Calu3 (cell line): ENCODE results near the gene MPHOSPH9. TPM values are rescaled to one million over a fixed set of nuclear protein-coding genes. Genes with fewer than 3 reads are reported as not detected.

Source experiments
- BruUV-seq: library from RNA; stranded (reverse); fragments of 400-500 nt; replicated peaks from 2 replicates; lab custom pipeline; 2021; lab: Mats Ljungman, UMichigan
- CTCF ChIA-PET: fragments of 300-600 bp; sonication (Branson Sonifier 250); formaldehyde crosslinking; loops from one replicate; lab custom pipeline; 2022; ENCODE audit warnings: antibody characterized with exemption; lab: Charles Lee
- DNase-seq: peaks from one replicate; pipeline ENCODE4 v3.0.0; 2022
- H3K27ac Mint-ChIP-seq: one replicate; pipeline ENCODE4 v1.8.0; 2022; ENCODE audit warnings: mixed read lengths; ENCODE audit not compliant: unreplicated experiment
- H3K27me3 Mint-ChIP-seq: one replicate; pipeline ENCODE4 v1.8.0; 2022; ENCODE audit warnings: mixed read lengths; ENCODE audit not compliant: unreplicated experiment
- H3K36me3 Mint-ChIP-seq: one replicate; pipeline ENCODE4 v1.8.0; 2022; ENCODE audit warnings: mild to moderate bottlenecking, moderate library complexity, mixed read lengths; ENCODE audit not compliant: insufficient read depth, unreplicated experiment
- H3K4me1 Mint-ChIP-seq: one replicate; pipeline ENCODE4 v1.8.0; 2022; ENCODE audit warnings: mild to moderate bottlenecking, low read depth, mixed read lengths; ENCODE audit not compliant: unreplicated experiment
- H3K4me3 Mint-ChIP-seq: one replicate; pipeline ENCODE4 v1.8.0; 2022; ENCODE audit warnings: mild to moderate bottlenecking, low read depth, moderate library complexity, mixed read lengths; ENCODE audit not compliant: unreplicated experiment
- H3K9me3 Mint-ChIP-seq: one replicate; pipeline ENCODE4 v1.8.0; 2022; ENCODE audit warnings: low read depth, mixed read lengths; ENCODE audit not compliant: unreplicated experiment
- intact Hi-C: fragments of 100-400 bp; cut with micrococcal nuclease; formaldehyde crosslinking; loops from one replicate; pipeline ENCODE4 v1.10.0; 2022; ENCODE audit not compliant: unreplicated experiment
- total RNA-seq: library from RNA; stranded (reverse); gene quantifications from 2 replicates; pipeline ENCODE4 v1.2.3, GENCODE V29; 2022
- TF ChIP-seq, protein P1 (sequence below): fragments of 200-600 bp; IDR thresholded peaks from one replicate; pipeline ENCODE4 v1.8.0; 2022; ENCODE audit warnings: antibody characterized with exemption; ENCODE audit not compliant: unreplicated experiment

Gene MPHOSPH9
- total RNA-seq, 1 experiment from 2014 or later = 69.5 TPM

- TF ChIP-seq, protein P1, sequence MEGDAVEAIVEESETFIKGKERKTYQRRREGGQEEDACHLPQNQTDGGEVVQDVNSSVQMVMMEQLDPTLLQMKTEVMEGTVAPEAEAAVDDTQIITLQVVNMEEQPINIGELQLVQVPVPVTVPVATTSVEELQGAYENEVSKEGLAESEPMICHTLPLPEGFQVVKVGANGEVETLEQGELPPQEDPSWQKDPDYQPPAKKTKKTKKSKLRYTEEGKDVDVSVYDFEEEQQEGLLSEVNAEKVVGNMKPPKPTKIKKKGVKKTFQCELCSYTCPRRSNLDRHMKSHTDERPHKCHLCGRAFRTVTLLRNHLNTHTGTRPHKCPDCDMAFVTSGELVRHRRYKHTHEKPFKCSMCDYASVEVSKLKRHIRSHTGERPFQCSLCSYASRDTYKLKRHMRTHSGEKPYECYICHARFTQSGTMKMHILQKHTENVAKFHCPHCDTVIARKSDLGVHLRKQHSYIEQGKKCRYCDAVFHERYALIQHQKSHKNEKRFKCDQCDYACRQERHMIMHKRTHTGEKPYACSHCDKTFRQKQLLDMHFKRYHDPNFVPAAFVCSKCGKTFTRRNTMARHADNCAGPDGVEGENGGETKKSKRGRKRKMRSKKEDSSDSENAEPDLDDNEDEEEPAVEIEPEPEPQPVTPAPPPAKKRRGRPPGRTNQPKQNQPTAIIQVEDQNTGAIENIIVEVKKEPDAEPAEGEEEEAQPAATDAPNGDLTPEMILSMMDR = no peak
- Mint-ChIP-seq H3K9me3 (no peaks in the 10 kb centered on the region), H3K27ac (no peak overlapping the region), H3K4me1 (peaks cover 45% of the 10 kb centered on the region), H3K36me3 (peaks cover 4% of the 10 kb centered on the region), H3K4me3 (no peak overlapping the region), H3K27me3 (no peaks in the 10 kb centered on the region)
- intact Hi-C loops = loop anchor here (5.0 kb wide), 1 partner anchor 54 kb away; no protein-coding TSS in a partner anchor
- BruUV-seq = no TSS peak
- CTCF ChIA-PET = interaction anchor here (0.6 to 1.4 kb wide), 7 partner anchors 9 to 722 kb away, joined by 3 to 4 read pairs (median 3); no protein-coding TSS in a partner anchor
- DNase-seq = no peak
These were observed 92.0 kb downstream of the MPHOSPH9 start for GRCh38 chr12:123140676-123141614.

DNA sequence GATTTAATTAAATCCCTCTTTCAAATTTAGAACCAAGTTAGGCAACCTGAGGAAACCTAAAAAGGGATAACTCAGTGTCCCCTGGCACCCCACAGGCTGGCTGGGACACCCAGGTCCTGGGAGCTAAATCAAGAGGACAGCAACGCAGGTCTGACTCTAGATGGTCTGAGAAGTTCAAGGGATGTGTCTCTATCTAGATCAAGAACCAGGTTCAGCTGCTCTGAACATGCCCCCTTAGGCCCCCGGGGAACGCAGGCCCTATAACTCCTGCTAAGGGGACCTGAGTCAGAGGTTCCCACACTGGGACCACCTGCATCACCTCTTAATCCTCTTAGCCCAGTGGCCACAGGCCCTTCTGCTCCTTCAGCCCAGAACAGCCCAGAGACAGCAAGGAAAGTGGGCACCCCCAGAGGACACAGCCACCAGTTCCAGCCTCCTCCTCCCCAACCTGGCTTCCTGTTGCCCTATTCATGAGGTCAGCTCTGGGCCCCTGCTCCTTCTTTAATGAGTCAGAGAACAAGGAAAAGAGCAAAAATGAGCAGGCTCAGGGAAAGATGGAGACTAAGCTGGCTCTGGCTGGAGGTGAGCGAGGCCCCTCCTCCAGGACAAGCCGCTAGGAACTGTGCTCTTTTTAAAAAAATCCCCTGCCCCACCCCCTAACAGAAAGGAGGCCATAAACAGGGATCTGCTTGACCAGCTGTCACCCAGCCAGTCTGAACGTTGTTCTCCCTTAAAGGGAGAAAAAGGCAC is 92.8 kb downstream of the MPHOSPH9 start:
- Mint-ChIP-seq H3K27me3 (no peaks in the 10 kb centered on the region), H3K36me3 (peaks cover 4% of the 10 kb centered on the region), H3K27ac (no peak overlapping the region), H3K4me3 (no peak overlapping the region), H3K4me1 (peaks cover 46% of the 10 kb centered on the region), H3K9me3 (no peaks in the 10 kb centered on the region)
- TF ChIP-seq, protein P1 = no peak
- intact Hi-C loops = loop anchor here (5.0 kb wide), 1 partner anchor 53 kb away; no protein-coding TSS in a partner anchor
- CTCF ChIA-PET = interaction anchor here (0.6 to 1.1 kb wide), 4 partner anchors 13 to 721 kb away, joined by 3 to 11 read pairs (median 4); no protein-coding TSS in a partner anchor
- peak; percentile 33 for DNase-seq
- BruUV-seq = no TSS peak

DNA sequence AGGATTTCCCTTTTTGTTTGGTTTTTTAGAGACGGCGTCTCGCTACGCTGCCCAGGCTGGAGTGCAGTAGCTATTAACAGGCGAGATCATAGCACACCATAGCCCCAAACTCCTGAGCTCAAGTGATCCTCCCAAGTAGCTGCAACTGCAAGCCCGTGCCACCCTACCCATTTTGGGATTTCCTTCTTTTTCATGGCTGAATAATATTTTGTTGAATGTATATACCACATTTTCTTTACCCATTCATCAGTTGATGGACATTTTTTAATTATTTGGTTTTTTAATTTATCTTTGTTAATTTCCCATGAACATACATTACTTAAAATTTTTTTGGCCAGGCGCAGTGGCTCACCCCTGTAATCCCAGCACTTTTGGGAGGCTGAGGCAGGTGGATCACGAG is 97.3 kb downstream of the MPHOSPH9 start:
- H3K27ac Mint-ChIP-seq = no peak overlapping the region
- H3K36me3 Mint-ChIP-seq = peaks cover 4% of the 10 kb centered on the region
- no peaks in the 10 kb centered on the region for H3K27me3 Mint-ChIP-seq
- CTCF ChIA-PET = interaction anchor here (0.5 to 1.5 kb wide), 2 partner anchors 8 to 735 kb away, joined by 4 to 7 read pairs; no protein-coding TSS in a partner anchor
- no peak overlapping the region for H3K4me3 Mint-ChIP-seq
- peaks cover 22% of the 10 kb centered on the region for H3K4me1 Mint-ChIP-seq
- no peak for DNase-seq
- H3K9me3 Mint-ChIP-seq = no peaks in the 10 kb centered on the region
- no TSS peak for BruUV-seq
- intact Hi-C loops = no loop called here
- TF ChIP-seq, protein P1 = no peak

DNA sequence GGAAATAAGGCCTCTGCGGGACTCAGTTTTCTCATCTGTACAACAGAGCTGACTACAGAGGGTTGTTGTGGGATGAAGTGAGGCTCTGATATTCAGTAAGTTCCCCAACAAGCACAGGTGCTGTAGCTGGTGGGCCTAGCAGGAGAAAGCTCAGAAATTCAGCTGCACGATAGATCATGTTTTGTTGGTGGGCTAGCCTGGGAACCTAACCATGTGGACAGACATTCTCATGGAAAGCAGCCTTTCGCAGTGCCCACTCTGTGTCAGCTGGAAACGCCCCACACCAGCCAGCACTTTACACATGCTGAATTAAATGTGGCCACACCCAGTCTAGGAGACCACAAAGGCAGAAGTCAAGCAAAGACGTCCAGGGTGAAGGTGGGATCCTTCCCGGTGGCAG is 98.1 kb downstream of the MPHOSPH9 start:
- no peak for DNase-seq
- H3K4me1 Mint-ChIP-seq = peaks cover 14% of the 10 kb centered on the region
- TF ChIP-seq, protein P1 = no peak
- H3K36me3 Mint-ChIP-seq = peaks cover 4% of the 10 kb centered on the region
- no peaks in the 10 kb centered on the region for H3K9me3 Mint-ChIP-seq
- intact Hi-C loops = no loop called here
- H3K27me3 Mint-ChIP-seq = no peaks in the 10 kb centered on the region
- no TSS peak for BruUV-seq
- CTCF ChIA-PET = interaction anchor here (1.5 kb wide), 1 partner anchor 9 kb away, joined by 7 read pairs; no protein-coding TSS in a partner anchor
- no peak overlapping the region for H3K4me3 Mint-ChIP-seq
- H3K27ac Mint-ChIP-seq = no peak overlapping the region
